ENCODE measurements around the gene ZBTB7A. TPM values are rescaled to one million over a fixed set of nuclear protein-coding genes. Genes with fewer than 3 reads are reported as not detected.

ZBTB7A gene
- total RNA-seq, 1 experiment from 2014 or later = 25.9 TPM

- BruUV-seq (replicated peaks) = no TSS peak
- Histone ChIP-seq H3K9me3 (ENCODE audit: low read depth, low read length, poor library complexity, severe bottlenecking) (no peaks in the 10 kb centered on the region), H3K27me3 (replicated peaks; ENCODE audit: insufficient read depth, low read depth, low read length, poor library complexity) (no peaks in the 10 kb centered on the region), H3K36me3 (ENCODE audit: insufficient read depth, low read length, poor library complexity, severe bottlenecking) (peaks cover 30% of the 10 kb centered on the region), H3K27ac (ENCODE audit: low read depth, low read length, poor library complexity, severe bottlenecking) (no peak overlapping the region), H3K4me1 (ENCODE audit: insufficient read depth, low read length, poor library complexity, severe bottlenecking) (no peaks in the 10 kb centered on the region), H3K4me3 (ENCODE audit: low read depth, low read length, poor library complexity, severe bottlenecking) (no peak overlapping the region)
- TF ChIP-seq EZH2 (IDR thresholded peaks at IDR 0.05; ENCODE audit: borderline replicate concordance, low read depth, low read length, poor library complexity, severe bottlenecking) = no peak
- TF ChIP-seq CTCF (conservative IDR thresholded peaks at IDR 0.05; ENCODE audit: low read depth, low read length) = no peak
- intact Hi-C loops (cut with micrococcal nuclease; ENCODE audit: unreplicated experiment) = no loop called here
- DNase-seq (ENCODE audit: low spot score) = no peak
- ChIA-PET POLR2A (ENCODE audit: low non-redundant PET) (no interaction called here), CTCF (no interaction called here)
Measured at GRCh38 chr19:4094291-4094690, 27.6 kb upstream of the ZBTB7A start.

DNA sequence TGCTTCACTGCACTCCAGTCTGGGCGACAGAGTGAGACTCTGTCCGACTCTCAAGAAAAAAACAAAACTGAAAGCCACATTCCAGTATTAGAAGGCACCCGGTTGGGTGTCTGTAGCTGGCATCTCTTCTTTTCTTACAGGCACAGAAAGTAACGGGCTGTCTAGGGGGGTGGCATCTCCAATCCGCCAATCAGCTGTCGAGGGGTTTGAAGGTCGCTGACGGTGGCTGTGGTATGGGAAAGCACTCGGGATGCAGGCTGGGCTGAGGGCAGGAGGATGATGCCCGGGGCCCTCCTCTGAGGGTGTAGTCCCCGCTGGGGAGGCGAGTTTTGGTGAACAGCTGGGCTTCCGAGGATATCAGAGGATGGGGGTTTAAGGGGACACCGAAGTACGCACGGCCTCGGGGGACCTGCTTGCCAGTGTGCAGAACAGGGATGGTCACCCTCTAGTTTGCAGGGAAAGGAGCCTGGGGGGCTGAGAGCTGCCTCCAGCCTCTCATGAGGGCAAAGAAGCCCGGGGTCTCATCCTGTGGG, 27.0 kb upstream of the ZBTB7A start:
- ChIA-PET CTCF (interaction anchor here (0.6 kb wide), 1 partner anchor 140 kb away, joined by 3 read pairs; no protein-coding TSS in a partner anchor), POLR2A (ENCODE audit: low non-redundant PET) (no interaction called here)
- TF ChIP-seq CTCF (conservative IDR thresholded peaks at IDR 0.05; ENCODE audit: low read depth, low read length) (no peak), EZH2 (IDR thresholded peaks at IDR 0.05; ENCODE audit: borderline replicate concordance, low read depth, low read length, poor library complexity, severe bottlenecking) (no peak)
- Histone ChIP-seq H3K4me1 (ENCODE audit: insufficient read depth, low read length, poor library complexity, severe bottlenecking) (no peaks in the 10 kb centered on the region), H3K36me3 (ENCODE audit: insufficient read depth, low read length, poor library complexity, severe bottlenecking) (peaks cover 26% of the 10 kb centered on the region), H3K4me3 (ENCODE audit: low read depth, low read length, poor library complexity, severe bottlenecking) (no peak overlapping the region), H3K27ac (ENCODE audit: low read depth, low read length, poor library complexity, severe bottlenecking) (no peak overlapping the region), H3K9me3 (ENCODE audit: low read depth, low read length, poor library complexity, severe bottlenecking) (no peaks in the 10 kb centered on the region), H3K27me3 (replicated peaks; ENCODE audit: insufficient read depth, low read depth, low read length, poor library complexity) (no peaks in the 10 kb centered on the region)
- intact Hi-C loops (cut with micrococcal nuclease; ENCODE audit: unreplicated experiment) = no loop called here
- BruUV-seq (replicated peaks) = no TSS peak
- no peak for DNase-seq (ENCODE audit: low spot score)

DNA sequence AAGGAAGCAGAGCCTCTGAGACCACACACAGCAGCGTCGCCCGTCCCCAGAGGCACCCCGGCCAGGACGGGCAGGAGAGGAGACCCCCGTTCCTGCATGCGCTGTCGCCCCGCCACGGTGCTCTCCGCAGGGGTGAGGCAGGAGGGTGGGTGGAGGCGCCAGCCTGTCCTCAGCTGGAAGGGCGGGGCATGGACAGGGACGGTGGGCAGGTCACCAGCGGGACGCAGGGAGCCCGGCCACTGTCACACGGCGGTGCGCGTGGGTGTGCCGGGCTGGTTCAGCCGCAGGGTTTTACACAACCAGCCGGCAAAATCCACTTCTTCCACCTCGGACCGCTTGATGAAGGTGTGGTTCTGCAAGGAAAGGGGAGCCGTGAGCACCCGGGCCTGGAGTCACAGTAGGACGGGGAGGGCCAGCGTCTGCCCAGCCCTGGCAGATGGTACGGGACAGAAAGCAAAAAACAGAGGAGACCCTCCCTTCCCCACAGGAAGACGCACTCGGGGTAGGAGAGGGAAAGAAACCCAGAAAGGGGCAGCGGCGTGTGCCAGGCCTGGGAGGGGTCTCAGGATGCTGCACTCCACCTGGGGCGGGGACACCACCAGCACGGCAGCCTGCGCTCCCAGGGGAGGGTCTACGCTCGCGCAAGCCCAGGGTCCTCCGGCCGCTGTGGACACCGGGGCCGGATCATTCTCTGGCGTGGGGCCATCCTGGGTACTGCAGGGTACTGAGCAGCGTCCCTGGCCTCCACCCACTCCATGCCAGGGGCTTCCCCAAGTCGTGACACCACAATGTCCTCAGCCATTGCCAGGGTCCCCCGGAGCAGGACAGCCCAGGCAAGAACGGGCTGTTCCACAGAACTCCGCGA, 23.9 kb upstream of the ZBTB7A start:
- BruUV-seq (replicated peaks) = no TSS peak
- POLR2A ChIA-PET (ENCODE audit: low non-redundant PET) = no interaction called here
- Histone ChIP-seq H3K4me1 (ENCODE audit: insufficient read depth, low read length, poor library complexity, severe bottlenecking) (no peaks in the 10 kb centered on the region), H3K4me3 (ENCODE audit: low read depth, low read length, poor library complexity, severe bottlenecking) (no peak overlapping the region), H3K9me3 (ENCODE audit: low read depth, low read length, poor library complexity, severe bottlenecking) (no peaks in the 10 kb centered on the region), H3K36me3 (ENCODE audit: insufficient read depth, low read length, poor library complexity, severe bottlenecking) (peaks cover 3% of the 10 kb centered on the region), H3K27me3 (replicated peaks; ENCODE audit: insufficient read depth, low read depth, low read length, poor library complexity) (no peaks in the 10 kb centered on the region), H3K27ac (ENCODE audit: low read depth, low read length, poor library complexity, severe bottlenecking) (no peak overlapping the region)
- TF ChIP-seq CTCF (conservative IDR thresholded peaks at IDR 0.05; ENCODE audit: low read depth, low read length) = no peak
- TF ChIP-seq EZH2 (IDR thresholded peaks at IDR 0.05; ENCODE audit: borderline replicate concordance, low read depth, low read length, poor library complexity, severe bottlenecking) = no peak
- intact Hi-C loops (cut with micrococcal nuclease; ENCODE audit: unreplicated experiment) = no loop called here
- DNase-seq (ENCODE audit: low spot score) = no peak
- CTCF ChIA-PET = no interaction called here

Measured in A673 (cell line).